VCaP (cell line): Measurements from ENCODE around the gene CTNNA2.

Experiments
- H3K27ac ChIP-seq: fragments of 450-650 bp; 2 replicates; pipeline ENCODE4 v1.5.1; 2017
- CTCF ChIP-seq: fragments of 450-650 bp; conservative IDR thresholded peaks from 2 replicates; pipeline ENCODE4 v1.5.1; 2017; ENCODE audit warnings: mild to moderate bottlenecking, moderate library complexity

The CTNNA2 gene

GRCh38 chr2:80151248-80151647 is 638.4 kb downstream of the CTNNA2 start:
- TF ChIP-seq CTCF: no peak
- no peak overlapping the region for H3K27ac ChIP-seq

- H3K27ac ChIP-seq: no peak overlapping the region
- TF ChIP-seq CTCF: no peak
These were observed 638.8 kb downstream of the CTNNA2 start for GRCh38 chr2:80151651-80152050.

GRCh38 chr2:80153151-80153550 is 640.3 kb downstream of the CTNNA2 start:
- H3K27ac ChIP-seq: no peak overlapping the region
- TF ChIP-seq CTCF: no peak

DNA sequence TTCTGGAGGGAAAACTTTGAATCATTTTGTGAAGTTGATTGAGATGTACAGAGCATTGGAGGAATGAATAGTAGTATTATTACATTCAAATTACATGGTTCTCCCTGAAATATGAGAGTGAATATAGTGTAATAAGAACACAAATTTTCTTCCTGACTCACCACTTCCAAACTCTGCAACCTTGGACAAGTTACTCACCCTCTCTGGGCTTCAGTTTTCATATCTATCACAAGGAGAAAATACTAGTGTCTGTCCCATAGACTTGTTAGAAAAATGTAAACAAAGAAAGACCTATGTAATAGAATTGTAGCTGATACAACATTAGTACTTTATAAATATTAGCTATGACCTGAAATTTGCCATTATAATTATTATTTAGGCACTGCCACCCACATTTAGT is 640.9 kb downstream of the CTNNA2 start:
- no peak for TF ChIP-seq CTCF
- no peak overlapping the region for H3K27ac ChIP-seq

DNA sequence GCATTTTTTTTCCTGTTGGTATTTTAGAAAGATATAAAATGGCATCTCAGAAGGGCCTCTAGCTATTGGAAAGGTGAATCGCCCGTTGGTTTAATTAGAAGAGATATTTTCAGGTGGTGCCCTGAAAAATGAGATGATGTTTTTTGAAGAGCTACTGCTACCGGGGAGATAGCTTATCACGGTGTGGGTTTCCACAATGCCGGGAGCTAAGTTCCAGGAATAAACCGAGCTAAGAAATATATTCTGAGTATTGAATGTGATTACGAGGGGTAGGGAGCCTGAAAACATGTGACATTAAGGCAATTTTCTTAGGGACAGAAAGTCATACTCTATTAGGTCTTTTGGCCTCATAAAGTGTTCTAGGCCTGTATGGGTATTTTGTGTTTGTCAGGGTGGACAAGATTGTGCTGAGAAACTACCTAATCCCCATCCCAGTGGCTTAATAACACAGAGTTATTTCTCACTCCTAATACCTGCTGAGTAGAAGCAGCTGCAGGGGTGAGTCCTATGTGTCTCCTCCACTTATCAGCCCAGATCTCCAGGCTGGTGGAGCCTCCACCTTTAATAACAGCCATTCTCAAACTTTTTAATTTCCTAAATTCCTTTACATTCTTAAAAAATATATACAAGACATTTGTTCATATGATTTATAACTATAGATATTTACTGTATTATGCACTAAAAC is 641.5 kb downstream of the CTNNA2 start:
- TF ChIP-seq CTCF: no peak
- H3K27ac ChIP-seq: no peak overlapping the region

DNA sequence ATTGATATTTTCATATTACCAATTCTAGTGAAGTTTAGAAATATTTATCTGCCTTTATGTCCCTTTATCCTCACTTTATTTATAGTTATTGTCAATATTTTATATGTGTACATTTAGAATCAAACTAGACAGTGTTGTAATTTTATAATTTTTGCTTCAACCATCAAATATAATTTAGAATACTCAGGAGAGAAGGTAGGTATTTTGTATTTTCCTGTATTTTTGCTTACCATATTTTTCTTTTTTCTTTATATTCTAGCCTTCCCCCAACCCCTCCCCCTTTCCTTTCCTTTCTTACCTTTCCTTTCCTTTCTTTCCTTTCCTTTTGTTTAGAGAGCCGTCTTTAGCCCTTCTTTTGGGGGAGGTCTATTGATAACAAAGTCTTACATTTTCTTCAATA is 651.5 kb downstream of the CTNNA2 start:
- no peak for TF ChIP-seq CTCF
- no peak overlapping the region for H3K27ac ChIP-seq

DNA sequence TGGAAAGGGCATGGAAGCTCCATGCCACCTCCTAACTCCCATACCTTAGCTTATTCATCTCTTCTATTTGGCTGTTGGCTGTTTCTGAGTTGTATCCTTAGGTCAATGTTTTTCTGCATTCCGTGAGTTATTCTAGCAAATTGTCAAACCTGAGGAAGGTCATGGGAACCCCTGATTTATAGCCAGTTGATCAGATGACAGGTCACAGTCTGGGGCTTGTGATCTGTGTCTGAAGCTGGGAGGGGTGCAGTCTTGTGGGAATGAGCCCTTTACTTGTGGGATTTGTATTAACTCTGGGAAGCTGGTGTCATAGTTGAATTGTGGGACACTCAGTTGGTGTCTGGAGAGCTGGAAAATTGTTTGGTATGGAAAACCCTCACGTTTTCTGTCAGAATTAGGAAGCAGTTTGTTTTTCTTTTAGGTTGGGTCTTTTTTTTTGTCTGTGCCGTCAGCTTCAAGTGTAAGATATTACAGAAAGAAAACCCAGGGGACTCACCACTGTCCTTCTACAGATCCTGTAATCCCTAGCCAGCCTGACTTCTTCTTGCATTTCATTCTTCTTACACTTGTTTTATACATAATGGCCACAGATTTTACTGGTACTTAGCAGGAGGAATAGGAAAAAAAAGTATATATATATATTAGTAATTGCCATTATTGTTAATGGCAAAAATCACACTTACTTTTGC is 653.8 kb downstream of the CTNNA2 start:
- TF ChIP-seq CTCF: no peak
- H3K27ac ChIP-seq: no peak overlapping the region
